Nephron progenitor cell (in vitro differentiated cells): ENCODE measurements around the gene THSD4.

ENCODE experiments used
- DNase-seq: peaks from one replicate; pipeline ENCODE4 v3.0.0; 2021
- H3K27ac Mint-ChIP-seq: 2 replicates; pipeline ENCODE4 v1.8.0; 2021; ENCODE audit warnings: mild to moderate bottlenecking, moderate library complexity, mixed read lengths
- H3K27me3 Mint-ChIP-seq: 2 replicates; pipeline ENCODE4 v1.8.0; 2021; ENCODE audit warnings: mild to moderate bottlenecking, low read depth, mixed read lengths; ENCODE audit not compliant: poor library complexity
- H3K36me3 Mint-ChIP-seq: 2 replicates; pipeline ENCODE4 v1.8.0; 2021; ENCODE audit warnings: low read depth, mixed read lengths
- H3K4me1 Mint-ChIP-seq: 2 replicates; pipeline ENCODE4 v1.8.0; 2021; ENCODE audit warnings: mixed read lengths
- H3K4me3 Mint-ChIP-seq: 2 replicates; pipeline ENCODE4 v1.8.0; 2021; ENCODE audit warnings: mild to moderate bottlenecking, moderate library complexity, mixed read lengths
- H3K9me3 Mint-ChIP-seq: 2 replicates; pipeline ENCODE4 v1.8.0; 2021; ENCODE audit warnings: mild to moderate bottlenecking, moderate library complexity, mixed read lengths
- TF ChIP-seq, protein P1 (sequence below): fragments of 200-600 bp; sonication (generic); IDR thresholded peaks from 2 replicates; pipeline ENCODE4 v1.5.0; 2021; ENCODE audit warnings: antibody characterized with exemption

The THSD4 gene

GRCh38 chr15:71736286-71736947 is 621.1 kb downstream of the THSD4 start:
- Mint-ChIP-seq H3K36me3 (peaks cover 5% of the 10 kb centered on the region), H3K4me3 (no peak overlapping the region), H3K27ac (no peak overlapping the region), H3K9me3 (no peaks in the 10 kb centered on the region), H3K4me1 (peaks cover 8% of the 10 kb centered on the region), H3K27me3 (peaks cover 3% of the 10 kb centered on the region)
- no peak for DNase-seq
- TF ChIP-seq, protein P1, sequence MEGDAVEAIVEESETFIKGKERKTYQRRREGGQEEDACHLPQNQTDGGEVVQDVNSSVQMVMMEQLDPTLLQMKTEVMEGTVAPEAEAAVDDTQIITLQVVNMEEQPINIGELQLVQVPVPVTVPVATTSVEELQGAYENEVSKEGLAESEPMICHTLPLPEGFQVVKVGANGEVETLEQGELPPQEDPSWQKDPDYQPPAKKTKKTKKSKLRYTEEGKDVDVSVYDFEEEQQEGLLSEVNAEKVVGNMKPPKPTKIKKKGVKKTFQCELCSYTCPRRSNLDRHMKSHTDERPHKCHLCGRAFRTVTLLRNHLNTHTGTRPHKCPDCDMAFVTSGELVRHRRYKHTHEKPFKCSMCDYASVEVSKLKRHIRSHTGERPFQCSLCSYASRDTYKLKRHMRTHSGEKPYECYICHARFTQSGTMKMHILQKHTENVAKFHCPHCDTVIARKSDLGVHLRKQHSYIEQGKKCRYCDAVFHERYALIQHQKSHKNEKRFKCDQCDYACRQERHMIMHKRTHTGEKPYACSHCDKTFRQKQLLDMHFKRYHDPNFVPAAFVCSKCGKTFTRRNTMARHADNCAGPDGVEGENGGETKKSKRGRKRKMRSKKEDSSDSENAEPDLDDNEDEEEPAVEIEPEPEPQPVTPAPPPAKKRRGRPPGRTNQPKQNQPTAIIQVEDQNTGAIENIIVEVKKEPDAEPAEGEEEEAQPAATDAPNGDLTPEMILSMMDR = no peak

DNA sequence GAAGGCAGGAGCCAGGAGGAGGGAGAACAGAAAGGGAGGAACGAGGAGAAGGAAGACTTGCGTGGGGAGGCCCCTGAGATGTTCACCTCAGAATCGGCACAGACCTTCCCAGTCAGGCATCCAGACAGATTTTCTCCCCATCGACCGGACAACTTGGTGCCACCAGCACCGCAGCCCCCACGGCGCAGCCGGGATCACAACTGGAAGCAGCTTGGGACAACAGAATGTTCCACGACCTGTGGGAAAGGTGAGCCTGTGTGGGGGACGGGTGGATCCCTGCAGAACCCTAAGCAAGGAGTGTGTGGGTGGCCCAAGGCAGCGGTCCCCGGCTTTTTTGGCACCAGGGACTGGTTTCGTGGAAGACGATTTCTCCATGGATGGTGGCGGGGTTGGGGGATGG is 622.5 kb downstream of the THSD4 start:
- H3K4me1 Mint-ChIP-seq = peaks cover 18% of the 10 kb centered on the region
- H3K4me3 Mint-ChIP-seq = no peak overlapping the region
- H3K9me3 Mint-ChIP-seq = no peaks in the 10 kb centered on the region

GRCh38 chr15:71739355-71739754 is 624.1 kb downstream of the THSD4 start:
- Mint-ChIP-seq H3K4me1 (peaks cover 30% of the 10 kb centered on the region), H3K36me3 (peaks cover 5% of the 10 kb centered on the region), H3K27ac (peak overlapping the region; percentile 67), H3K4me3 (no peak overlapping the region), H3K9me3 (no peaks in the 10 kb centered on the region), H3K27me3 (peaks cover 2% of the 10 kb centered on the region)
- TF ChIP-seq, protein P1 = no peak
- no peak for DNase-seq

More for the DNA sequence above, 622.5 kb downstream of the THSD4 start:
- no peak overlapping the region for H3K27ac Mint-ChIP-seq
- TF ChIP-seq, protein P1 = no peak
- DNase-seq = no peak
- peaks cover 3% of the 10 kb centered on the region for H3K27me3 Mint-ChIP-seq
- H3K36me3 Mint-ChIP-seq = peaks cover 5% of the 10 kb centered on the region

DNA sequence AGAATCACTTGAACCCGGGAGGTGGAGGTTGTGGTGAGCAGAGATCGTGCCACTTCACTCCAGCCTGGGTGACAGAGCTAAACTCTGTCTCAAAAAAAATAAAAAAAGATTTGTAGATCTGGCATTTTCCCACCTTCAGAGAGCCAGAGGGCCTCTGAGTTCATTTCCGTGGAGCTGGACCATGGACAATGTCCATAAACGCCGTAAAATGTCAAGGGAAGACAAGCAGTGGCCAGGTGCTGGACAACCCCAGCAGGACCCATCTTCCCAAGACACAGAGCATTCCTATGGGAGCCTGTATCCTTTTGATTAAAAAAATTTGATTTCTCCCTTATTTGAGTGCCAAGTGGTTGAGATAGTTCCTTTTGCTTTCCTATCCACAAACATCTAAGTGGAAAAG is 627.7 kb downstream of the THSD4 start:
- Mint-ChIP-seq H3K27ac (no peak overlapping the region), H3K4me1 (peaks cover 52% of the 10 kb centered on the region), H3K9me3 (no peaks in the 10 kb centered on the region), H3K27me3 (no peaks in the 10 kb centered on the region), H3K4me3 (no peak overlapping the region), H3K36me3 (peaks cover 7% of the 10 kb centered on the region)
- TF ChIP-seq, protein P1 = no peak
- DNase-seq = no peak

GRCh38 chr15:71743861-71744382 is 628.7 kb downstream of the THSD4 start:
- H3K27ac Mint-ChIP-seq = no peak overlapping the region
- DNase-seq = peak; percentile 72

More at GRCh38 chr15:71743861-71744382, 628.7 kb downstream of the THSD4 start:
- Mint-ChIP-seq H3K4me3 (no peak overlapping the region), H3K4me1 (peaks cover 53% of the 10 kb centered on the region), H3K36me3 (peaks cover 15% of the 10 kb centered on the region), H3K27me3 (peaks cover 3% of the 10 kb centered on the region), H3K9me3 (no peaks in the 10 kb centered on the region)
- TF ChIP-seq, protein P1 = peak; percentile 84
